Body of pancreas (tissue), 4 donors: Measurements from ENCODE around the gene GOLGA3.

Source experiments
- POLR2A ChIP-seq, 3 donors: fragments of 450-650 bp; IDR thresholded peaks; one replicate each; pipeline ENCODE4 v1.6.1; 2016; ENCODE audit warnings: antibody characterized with exemption in 3 of 3, mild to moderate bottlenecking in 2 of 3
- TF ChIP-seq, protein P1 (sequence below), 7 experiments: fragments of 450-650 bp in 4 of 7; fragments of 200-600 bp in 3 of 7; sonication (generic) in 3 of 7; IDR thresholded peaks; one replicate each; pipeline ENCODE4 v1.5.1; 2016 to 2019; ENCODE audit warnings: antibody characterized with exemption in 7 of 7

DNA sequence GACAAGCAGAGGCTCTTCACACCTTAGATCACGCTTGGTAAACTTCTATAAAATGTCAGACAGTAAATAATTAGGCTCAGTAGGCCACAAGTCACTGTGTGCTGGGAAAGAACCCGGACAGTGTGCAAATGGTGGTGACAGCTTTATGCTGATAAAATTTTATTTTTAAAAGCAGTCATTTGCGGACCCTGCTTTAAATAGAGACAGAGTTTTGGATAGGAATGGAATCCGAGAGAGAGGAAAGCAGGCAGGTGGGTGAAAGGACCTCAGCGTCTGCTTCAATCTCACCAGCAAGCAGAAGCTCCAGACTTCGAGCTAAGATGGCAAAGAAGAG is 88.4 kb downstream of the GOLGA3 start:
- TF ChIP-seq, protein P1, sequence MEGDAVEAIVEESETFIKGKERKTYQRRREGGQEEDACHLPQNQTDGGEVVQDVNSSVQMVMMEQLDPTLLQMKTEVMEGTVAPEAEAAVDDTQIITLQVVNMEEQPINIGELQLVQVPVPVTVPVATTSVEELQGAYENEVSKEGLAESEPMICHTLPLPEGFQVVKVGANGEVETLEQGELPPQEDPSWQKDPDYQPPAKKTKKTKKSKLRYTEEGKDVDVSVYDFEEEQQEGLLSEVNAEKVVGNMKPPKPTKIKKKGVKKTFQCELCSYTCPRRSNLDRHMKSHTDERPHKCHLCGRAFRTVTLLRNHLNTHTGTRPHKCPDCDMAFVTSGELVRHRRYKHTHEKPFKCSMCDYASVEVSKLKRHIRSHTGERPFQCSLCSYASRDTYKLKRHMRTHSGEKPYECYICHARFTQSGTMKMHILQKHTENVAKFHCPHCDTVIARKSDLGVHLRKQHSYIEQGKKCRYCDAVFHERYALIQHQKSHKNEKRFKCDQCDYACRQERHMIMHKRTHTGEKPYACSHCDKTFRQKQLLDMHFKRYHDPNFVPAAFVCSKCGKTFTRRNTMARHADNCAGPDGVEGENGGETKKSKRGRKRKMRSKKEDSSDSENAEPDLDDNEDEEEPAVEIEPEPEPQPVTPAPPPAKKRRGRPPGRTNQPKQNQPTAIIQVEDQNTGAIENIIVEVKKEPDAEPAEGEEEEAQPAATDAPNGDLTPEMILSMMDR (IDR thresholded peaks at IDR 0.05) = no peak
- no peak for TF ChIP-seq POLR2A (IDR thresholded peaks at IDR 0.05)
